HG03159 (cell line): ENCODE results near the gene KCNG3.

ENCODE experiments used
- ATAC-seq: cut with Tn5 transposase; IDR thresholded peaks from one replicate; pipeline ENCODE4 v1.9.1; 2021; ENCODE audit warnings: mild to moderate bottlenecking, moderate library complexity; ENCODE audit not compliant: unreplicated experiment

The KCNG3 gene

DNA sequence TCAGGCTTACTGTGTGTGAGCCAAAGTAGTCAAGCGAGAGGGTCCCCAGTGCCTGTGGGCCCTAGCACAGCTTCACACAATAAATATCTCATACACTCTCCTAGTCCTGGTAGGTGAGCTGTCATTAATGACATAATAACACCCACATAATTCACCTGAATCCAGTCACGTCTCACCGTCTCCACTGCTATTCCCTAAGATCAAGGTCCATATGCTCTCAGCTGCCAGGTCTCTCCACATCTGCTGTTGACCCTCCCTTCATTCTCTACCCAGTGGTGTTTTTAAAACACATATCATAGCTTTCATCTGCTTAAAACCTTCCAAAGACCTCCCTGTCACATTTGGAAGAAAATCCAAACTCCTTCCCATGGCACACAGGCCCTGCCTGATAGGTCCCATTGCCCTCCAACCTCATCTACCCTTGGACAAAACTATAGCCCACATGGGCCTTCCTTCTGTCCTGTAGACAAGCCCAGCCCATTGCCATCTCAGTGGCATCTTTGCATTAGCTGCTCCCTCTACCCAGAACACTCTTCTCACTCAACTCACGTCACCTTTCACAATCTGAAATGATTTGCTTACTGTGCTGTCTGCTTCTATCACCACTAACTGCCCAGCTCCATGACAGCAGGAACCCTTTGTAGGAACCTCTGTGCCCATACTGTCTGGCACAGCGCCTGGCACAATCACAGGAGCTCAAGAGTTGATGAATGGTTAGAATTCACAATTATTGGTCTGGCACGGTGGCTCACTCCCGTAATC is 7.5 kb downstream of the KCNG3 start:
- ATAC-seq = no peak

DNA sequence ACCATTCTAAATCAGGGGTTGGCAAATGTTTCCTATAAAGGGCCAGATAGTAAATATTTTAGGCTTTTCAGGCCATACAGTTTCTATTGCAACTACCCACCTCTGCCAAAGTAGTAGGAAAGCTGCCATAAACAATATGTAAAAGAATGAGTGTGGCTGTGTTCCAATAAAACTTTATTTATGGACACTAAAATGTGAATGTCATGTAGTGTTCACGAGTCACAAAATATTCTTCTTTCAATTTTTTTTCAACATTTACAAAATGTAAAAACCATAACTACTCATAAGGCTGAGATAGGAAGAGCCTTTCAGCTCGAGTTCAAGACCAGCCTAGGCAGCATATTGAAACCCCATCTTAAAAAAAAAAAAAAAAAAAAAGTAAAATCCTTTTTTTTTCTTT is 13.4 kb downstream of the KCNG3 start:
- no peak for ATAC-seq

DNA sequence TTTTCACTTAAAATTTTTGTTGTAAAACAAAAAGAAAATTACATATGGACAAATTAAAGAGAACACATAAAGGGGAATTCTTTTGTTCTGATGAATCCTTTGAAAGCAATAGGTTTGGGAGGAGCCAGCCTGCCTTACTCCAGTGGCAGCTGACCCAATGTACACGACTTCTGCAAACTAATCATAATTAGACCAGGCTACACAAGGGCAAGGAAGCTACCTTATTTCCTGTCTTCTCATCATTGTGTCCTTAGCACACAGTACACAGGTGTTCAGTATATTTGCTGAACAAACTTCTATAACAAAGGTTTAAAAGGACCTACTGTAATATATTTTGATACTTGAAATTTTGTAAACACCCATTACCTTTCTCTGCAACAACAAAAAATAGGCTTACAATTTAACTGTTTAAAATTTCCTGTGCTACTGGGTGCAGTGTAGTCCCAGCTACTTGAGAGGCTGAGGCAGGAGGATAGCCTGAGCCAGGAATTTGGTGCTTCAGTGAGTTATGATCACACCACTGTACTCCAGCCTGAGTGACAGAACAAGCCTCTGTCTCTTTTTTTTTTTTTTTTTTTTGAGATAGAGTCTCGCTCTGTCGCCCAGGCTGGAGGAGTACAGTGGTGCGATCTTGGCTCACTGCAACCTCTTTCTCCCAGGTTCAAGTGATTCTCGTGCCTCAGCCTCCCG is 18.9 kb downstream of the KCNG3 start:
- ATAC-seq = no peak

DNA sequence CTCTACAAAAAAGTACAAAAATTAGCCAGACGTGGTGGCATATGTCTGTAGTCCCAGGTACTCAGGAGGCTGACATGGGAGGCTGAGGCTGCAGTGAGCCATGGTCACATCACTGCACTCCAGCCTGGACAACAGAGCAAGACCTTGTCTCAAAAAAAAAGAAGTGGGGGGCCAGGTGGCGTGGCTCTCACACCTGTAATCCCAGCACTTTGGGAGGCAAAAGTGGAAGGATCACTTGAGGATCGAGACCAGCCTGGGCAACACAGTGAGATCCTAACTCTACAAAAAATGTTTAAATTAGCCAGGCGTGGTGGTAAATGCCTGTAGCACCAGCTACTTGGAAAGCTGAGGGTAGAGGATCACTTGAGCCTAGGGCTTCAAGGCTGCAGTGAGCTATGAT is 23.1 kb downstream of the KCNG3 start:
- ATAC-seq = no peak

DNA sequence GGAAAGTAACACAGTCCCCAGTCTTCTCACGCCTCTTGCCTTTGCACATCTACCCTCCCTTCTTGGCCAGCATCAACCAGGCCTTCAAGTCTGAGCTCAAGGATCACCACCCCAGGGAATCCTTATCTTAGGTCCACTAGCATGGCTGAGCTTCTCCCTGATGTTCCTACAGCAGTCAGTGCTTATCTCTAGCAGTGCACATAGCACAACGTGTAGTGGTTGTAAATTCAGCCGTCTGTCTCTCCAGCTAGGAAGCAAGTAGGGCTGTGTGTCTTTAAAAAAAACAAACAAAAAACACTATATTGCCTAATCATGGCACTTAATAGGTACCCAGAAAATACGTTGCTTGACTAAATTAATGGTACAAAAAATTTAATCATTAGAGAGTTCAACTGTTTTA is 29.2 kb downstream of the KCNG3 start:
- no peak for ATAC-seq

DNA sequence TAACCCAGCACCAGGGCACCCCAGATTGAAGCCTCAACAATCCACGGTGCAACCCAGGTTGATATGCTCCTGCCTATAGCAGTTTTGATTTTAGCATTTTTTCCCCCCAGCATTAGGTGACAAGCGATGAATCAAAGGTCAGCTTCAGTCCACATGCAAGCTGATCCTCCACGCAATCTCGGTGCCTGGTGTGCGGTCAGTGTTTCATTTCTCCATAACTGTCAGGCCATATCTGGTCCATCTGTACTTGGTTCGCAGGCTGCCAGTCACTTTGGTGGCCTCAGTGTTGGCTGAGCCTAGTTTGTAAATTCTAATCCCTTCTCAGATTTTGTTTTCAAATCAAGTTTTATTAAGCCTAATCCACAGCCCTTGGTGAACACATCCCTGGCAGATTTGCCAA is 30.2 kb downstream of the KCNG3 start:
- ATAC-seq = no peak

DNA sequence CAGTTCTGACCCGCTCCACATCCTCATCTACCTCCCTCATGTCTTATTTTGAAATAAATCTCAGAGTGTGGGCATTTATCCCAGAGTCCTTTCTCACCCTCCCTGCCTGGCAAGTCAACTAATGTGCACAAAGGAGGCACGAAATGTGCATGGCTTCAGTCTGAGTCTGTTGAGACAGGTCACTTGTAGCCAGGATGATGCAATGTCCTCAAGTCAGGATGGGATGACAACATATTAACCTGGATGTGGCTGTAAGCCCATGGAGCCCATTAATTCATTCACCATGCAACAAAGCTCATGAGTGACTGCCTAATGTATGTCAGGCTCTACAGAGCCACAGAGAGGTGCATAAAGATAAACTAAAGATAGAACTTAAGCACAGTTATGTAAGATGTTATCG is 34.5 kb downstream of the KCNG3 start:
- no peak for ATAC-seq

DNA sequence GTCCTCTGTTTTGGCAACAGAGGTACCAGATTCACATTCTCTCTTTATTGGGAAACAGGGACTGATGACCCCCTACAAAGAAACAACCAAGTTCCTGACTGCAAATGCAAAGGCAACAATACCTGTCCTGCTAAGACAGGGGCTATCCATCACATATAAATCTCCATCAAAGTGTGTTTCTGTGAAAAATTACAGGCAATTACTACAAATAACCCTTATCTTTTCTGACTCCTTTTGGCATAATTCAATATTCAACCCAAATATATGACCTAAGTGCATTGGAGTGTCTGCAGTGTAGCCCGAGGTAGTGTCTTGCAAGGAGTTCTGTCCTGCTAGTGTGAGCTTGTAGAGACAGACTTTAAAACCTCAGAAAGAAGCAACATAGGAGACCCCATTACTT is 35.4 kb downstream of the KCNG3 start:
- no peak for ATAC-seq

DNA sequence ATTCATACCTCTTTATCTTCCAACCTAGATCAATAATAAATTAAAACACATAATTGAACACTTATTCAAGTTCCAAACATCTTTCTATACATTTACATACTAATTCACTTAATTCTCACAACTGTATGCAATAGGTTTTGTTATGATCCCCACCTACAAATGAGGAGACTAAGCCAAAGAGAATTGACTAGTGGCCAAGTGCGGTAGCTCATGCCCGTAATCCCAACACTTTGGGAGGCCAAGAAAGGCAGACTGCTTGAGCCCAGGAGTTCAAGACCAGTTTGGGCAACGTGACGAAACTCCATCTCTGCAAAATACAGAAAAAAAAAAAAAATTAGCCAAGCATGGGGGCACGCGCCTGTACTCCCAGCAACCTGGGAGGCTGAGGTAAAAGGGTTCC is 36.8 kb downstream of the KCNG3 start:
- ATAC-seq = no peak

DNA sequence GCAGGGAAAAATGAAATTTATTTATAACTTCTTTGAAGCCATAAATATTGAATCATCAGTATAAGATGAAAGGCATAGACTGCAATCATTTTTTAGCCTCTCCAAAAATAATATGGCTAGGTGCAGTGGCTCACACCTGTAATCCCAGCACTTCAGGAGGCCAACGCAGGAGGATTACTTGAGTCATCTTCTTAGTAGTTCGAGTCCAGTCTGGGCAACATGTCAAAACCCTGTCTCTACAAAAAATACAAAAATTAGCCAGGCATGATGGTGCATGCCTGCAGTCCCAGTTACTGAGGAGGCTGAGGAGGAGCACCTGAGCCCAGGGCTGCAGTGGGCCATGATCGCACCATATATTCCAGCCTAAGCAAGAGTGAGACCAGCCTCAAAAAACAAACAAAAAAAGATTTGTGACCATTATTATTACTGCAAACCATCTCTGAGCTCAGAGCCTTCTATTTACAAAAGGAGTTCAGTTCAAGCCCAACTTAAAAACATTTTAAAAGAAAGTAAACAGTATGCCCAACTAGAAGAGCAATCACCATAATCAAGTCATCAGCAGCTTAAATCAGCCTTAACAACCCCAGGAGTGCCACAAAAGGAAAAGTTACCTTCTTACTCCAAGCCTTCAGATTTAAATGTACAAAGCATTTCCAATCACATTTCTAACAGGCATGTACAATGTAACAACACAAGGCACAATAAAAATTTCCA is 37.5 kb downstream of the KCNG3 start:
- no peak for ATAC-seq

DNA sequence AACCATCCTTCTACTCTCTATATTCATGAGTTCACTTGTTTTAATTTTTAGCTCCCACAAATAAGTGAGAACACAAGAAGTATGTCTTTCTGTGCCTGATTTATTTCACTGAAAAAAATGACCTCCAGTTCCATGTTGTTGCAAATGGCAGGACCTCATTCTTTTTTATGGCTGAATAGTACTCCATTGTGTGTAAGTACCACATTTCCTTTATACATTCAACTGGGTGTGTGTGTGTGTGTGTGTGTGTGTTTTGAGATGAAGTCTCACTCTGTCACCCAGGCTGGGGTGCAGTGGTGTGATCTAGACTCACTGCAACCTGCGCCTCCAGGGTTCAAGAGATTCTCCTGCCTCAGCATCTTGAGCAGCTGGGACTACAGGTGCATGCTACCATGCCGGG is 41.2 kb downstream of the KCNG3 start:
- ATAC-seq = no peak

DNA sequence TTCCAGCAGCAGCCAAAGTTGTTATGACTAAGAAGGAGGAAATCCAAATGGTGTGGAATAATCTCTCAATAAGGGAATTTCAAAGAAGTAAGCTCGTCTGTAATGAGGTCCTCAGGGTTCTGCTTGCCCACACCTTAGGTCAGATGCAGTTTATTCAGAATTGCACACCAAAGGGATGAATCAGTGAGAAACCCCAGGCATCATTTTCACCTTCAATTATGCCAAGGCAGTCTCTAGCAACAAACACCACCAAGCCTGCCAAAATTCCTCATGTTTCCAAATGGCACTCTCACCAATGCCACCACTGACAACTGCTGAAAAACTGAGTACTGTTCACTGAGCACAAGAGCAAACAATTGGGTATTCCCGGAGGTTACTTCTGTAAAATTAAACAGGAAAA is 43.6 kb downstream of the KCNG3 start:
- no peak for ATAC-seq

DNA sequence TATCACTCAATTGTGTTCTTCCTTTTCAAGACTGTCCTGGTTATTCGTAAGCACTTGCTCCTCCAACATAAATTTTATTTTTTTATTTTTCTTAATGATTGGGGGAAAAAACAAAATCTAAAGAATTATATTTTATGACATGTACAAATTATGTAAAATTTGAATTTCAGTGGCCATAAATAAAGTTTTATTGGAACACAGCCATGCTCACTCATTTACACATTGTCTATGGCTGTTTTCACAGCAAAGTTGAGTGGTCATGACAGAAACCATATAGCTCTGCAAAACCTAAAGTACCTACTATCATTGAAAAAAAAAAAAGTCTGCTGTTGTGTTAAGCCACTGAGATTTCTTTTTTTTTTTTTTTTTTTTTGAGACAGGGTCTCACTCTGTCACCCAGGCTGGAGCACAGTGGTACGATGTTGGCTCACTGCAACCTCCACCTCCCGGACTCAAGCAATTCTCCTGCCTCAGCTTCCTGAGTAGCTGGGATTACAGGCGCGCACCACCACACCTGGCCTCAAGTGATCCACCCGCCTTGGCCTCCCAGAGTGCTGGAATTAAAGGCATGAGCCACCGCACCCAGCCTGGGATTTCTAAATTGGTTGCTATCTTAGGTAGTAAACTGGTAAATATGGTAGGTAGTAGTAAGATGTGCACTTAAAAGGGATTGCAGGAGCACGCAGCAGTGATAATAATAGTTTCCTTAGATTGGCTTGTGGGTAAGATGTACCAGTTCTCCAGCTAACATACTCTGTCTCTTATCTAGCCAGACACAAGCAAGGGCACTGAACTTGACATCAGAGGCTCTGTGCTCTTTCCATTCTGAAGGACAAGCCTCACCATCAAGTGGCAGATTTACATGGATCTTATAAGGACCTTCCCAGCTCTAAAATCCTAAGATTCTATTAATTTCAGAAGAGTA is 44.4 kb downstream of the KCNG3 start:
- no peak for ATAC-seq

DNA sequence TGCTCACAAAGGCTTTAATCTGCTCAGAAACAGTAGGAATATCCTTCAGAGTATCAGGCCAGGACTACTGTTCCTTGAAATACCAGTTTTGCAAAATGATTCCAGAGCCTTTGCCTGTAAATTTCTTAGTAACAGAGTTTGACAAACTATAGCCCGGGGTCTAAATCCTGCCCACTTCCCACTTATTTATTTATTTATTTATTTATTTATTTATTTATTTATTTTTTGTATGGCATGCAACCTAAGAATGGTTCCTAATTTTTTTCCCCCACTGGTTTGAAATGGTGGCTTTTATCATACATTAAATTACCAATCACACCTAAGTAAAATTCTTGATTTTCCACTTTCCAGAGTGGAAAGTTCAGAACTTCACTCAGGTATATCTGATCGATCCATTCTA is 45.6 kb downstream of the KCNG3 start:
- no peak for ATAC-seq

DNA sequence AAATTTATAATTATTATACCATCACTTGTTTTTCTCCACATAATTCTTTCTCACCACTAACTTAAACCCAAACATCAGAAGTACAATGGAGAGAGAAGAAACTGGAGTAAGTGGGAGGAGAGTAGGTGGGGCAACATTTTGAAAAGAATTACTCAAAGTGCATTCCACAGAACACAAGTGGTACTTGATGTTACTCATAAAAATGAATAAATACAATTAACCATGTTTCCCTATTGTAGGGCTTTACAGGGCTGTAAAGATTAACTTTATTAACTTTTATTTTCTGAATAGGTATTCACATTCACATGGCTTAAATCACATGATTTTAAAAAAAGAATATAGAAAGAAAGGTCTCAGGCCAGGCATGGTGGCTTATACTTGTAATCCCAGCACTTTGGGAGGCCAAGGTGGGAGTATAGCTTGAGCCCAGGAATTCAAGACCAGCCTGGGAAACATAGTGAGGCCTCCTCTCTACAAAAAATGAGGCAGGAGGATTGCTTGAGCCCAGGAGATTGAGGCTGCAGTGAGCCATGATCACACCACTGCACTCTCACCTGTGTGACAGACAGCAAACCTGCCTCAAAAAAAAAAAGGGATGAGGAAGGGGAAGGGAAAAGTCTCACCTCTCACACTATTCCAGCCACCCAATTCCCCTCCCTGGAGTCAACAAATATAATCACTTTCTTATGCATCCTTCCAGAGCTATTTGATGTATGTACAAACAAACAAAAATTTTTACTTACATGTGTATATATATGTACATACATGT is 47.1 kb downstream of the KCNG3 start:
- no peak for ATAC-seq

DNA sequence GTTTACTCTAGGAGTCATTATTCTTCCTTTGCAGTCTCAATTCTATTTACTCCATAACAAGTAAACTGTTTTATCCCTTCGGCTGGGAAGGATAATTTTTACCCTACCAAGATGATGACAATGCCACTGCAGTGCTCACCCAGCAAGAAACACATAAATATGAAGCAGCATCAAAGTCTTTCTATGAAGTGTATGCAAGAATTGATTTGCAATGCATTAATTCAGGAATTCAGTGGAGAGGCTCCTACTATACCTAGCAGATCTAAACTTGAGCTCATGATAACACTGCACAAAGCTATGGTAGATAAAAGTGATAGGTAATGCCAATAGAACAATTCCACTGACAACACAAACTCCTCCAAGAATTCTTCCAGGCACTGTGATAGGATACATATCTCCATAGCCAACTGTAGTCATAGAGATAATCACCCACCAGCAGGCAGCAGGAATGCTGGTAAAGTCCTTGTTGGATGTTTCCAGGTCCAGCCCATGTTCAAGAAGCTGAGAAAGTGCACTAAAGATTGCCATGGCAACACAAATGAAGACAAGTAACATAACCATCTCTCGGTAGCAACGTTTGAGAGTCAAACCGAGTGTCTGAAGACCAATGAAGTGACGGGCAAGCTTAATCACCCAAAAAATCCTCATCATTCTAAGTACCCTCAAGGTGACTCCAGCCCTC is 49.9 kb downstream of the KCNG3 start:
- no peak for ATAC-seq

DNA sequence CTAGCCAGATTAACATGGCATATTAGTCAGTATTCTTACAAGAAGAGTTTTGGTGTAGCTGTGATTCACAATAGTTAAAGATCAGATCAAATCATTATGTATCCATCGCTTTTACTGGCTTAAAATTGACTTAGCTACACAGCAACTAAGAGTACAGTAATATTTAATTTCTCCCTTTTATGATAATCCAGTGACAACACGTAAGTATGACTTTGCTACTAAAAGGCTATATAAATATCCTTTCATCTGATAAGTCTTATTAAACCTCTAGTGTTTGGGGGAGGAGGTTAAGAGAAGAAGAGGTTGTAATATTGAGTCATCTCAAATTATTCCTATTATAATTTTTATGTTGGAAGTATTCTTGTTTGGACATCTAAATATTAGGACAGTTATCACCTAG is 51.0 kb downstream of the KCNG3 start:
- ATAC-seq = no peak

DNA sequence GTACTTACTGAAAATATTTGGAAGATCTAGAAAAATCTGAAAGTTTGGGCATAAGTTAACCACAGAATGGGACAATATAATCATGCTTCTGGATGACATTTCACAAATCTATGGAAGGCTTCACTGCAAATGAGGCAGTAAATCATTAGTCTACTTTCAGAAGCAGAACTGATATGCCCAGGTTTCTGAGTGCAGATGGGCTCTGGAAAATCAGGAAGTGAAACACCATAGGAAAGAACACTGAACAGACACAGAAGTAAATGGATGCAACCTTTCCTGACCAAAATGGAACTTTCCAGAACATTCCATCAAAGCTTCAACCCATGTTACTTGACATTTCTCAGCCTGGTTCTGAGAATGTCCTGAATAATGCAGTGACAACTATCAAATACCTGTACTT is 55.1 kb downstream of the KCNG3 start:
- no peak for ATAC-seq

DNA sequence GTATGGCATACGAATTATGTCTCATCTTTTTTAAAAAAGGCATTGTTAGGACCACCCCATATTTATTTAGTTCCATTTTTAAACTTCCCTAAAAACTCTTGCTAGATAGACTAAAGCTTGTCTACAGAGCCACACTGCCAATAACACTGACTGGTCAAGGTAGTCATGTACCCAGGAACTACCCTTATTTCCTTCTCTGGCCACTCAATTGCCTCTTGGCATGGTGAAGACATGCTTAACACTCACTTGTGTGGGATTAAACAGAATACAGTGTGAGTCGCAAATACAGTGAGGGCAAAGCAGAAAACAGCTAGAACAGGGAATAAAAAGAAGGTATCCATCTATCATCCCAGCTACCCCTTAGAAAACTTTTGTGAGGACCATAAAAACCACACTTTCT is 57.4 kb downstream of the KCNG3 start:
- no peak for ATAC-seq

DNA sequence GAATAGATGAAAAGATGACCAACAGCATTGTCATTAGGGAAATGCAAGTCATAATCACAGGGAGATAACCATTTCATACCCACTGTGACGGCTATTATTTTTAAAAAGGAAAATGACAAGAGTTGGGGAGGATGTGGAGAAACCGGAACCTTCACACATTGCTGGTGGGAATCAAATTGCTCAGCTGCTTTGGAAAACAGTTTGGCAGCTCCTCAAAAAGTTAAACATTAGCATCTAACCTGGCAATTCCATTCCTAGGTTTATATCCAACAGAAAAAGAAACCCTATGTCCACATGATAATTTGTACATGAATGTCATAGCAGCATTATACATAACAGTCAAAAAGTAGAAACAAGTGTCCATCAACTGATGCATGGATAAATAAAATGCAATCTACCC is 58.2 kb downstream of the KCNG3 start:
- no peak for ATAC-seq
